ENCODE data around the gene RAB4B.
"Not testable (repeated sequence)": the region's sequence is repeated elsewhere in the genome, so short reads cannot be mapped to it uniquely, and the experiment has no call there.

The RAB4B gene

GRCh38 chr19:40777937-40778705 lies at the start of gene RAB4B:
RAB4B (plus strand) TSS chr19:40778247; CDS start chr19:40778376, 129 bp downstream.
- H3K27ac ChIP-seq: peak within 1 kb of the TSS; percentile 81
- no peak for TF ChIP-seq CTCF (conservative IDR thresholded peaks at IDR 0.05)
- no peak; the same call in 1 of the 2 replicates for TF ChIP-seq ZFX (IDR thresholded peaks at IDR 0.05)

GRCh38 chr19:40730065-40730464 lies 48.0 kb upstream of the RAB4B start:
- H3K27ac ChIP-seq: not testable (repeated sequence)

- not testable (repeated sequence) for H3K27ac ChIP-seq
Measured at GRCh38 chr19:40732304-40732703, 45.7 kb upstream of the RAB4B start.

GRCh38 chr19:40733149-40733548 lies 44.9 kb upstream of the RAB4B start:
- TF ChIP-seq CTCF (conservative IDR thresholded peaks at IDR 0.05): no peak
- no peak for TF ChIP-seq ZFX (IDR thresholded peaks at IDR 0.05)
- H3K27ac ChIP-seq: no peak overlapping the region

- H3K27ac ChIP-seq: no peak overlapping the region
- TF ChIP-seq ZFX (IDR thresholded peaks at IDR 0.05): no peak
- no peak for TF ChIP-seq CTCF (conservative IDR thresholded peaks at IDR 0.05)
Measured at GRCh38 chr19:40735013-40735771, 42.9 kb upstream of the RAB4B start.

- no peak overlapping the region for H3K27ac ChIP-seq
- TF ChIP-seq CTCF (conservative IDR thresholded peaks at IDR 0.05): no peak
- TF ChIP-seq ZFX (IDR thresholded peaks at IDR 0.05): no peak
Measured at GRCh38 chr19:40736661-40737060, 41.4 kb upstream of the RAB4B start.

- TF ChIP-seq ZFX (IDR thresholded peaks at IDR 0.05) (no peak), CTCF (conservative IDR thresholded peaks at IDR 0.05) (no peak)
- H3K27ac ChIP-seq: no peak overlapping the region
Measured at GRCh38 chr19:40737102-40737644, 40.9 kb upstream of the RAB4B start.

GRCh38 chr19:40739030-40739839 lies 38.8 kb upstream of the RAB4B start:
- no peak overlapping the region for H3K27ac ChIP-seq
- TF ChIP-seq CTCF (conservative IDR thresholded peaks at IDR 0.05): no peak
- TF ChIP-seq ZFX (IDR thresholded peaks at IDR 0.05): no peak
